ENCODE results near the gene ABHD14A.

The ABHD14A gene

GRCh38 chr3:51955175-51955892, 19.5 kb upstream of the ABHD14A start, which contains the start of gene GPR62:
Gene GPR62 (plus strand): TSS chr3:51955381. CDS start chr3:51955653, 272 bp downstream.
- H3K27me3 ChIP-seq (ENCODE audit: insufficient read depth, poor library complexity, severe bottlenecking): no peaks in the 10 kb centered on the region
- TF ChIP-seq REST (IDR thresholded peaks at IDR 0.05; ENCODE audit: insufficient replicate concordance, low read depth): no peak
- no peak for TF ChIP-seq GABPA (IDR thresholded peaks at IDR 0.05; ENCODE audit: low read depth)
- DNase-seq (ENCODE audit: low read depth in 1 of 2, low spot score in 1 of 2): no peak
- H3K27ac ChIP-seq (replicated peaks): no peak within 1 kb of the TSS
- peak within 1 kb of the TSS; percentile 9; the same call in 1 of the 2 replicates for H3K4me3 ChIP-seq (replicated peaks; ENCODE audit: insufficient read depth, low read length)

DNA sequence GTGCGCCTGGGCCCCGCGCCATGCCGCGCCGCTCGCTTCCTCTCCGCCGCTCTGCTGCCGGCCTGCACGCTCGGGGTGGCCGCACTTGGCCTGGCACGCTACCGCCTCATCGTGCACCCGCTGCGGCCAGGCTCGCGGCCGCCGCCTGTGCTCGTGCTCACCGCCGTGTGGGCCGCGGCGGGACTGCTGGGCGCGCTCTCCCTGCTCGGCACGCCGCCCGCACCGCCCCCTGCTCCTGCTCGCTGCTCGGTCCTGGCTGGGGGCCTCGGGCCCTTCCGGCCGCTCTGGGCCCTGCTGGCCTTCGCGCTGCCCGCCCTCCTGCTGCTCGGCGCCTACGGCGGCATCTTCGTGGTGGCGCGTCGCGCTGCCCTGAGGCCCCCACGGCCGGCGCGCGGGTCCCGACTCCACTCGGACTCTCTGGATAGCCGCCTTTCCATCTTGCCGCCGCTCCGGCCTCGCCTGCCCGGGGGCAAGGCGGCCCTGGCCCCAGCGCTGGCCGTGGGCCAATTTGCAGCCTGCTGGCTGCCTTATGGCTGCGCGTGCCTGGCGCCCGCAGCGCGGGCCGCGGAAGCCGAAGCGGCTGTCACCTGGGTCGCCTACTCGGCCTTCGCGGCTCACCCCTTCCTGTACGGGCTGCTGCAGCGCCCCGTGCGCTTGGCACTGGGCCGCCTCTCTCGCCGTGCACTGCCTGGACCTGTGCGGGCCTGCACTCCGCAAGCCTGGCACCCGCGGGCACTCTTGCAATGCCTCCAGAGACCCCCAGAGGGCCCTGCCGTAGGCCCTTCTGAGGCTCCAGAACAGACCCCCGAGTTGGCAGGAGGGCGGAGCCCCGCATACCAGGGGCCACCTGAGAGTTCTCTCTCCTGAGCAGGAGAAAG, 18.7 kb upstream of the ABHD14A start:
- TF ChIP-seq GABPA (IDR thresholded peaks at IDR 0.05; ENCODE audit: low read depth) (no peak), REST (IDR thresholded peaks at IDR 0.05; ENCODE audit: insufficient replicate concordance, low read depth) (no peak), SPI1 (IDR thresholded peaks at IDR 0.05; ENCODE audit: borderline replicate concordance, low read depth) (no peak), POLR2AphosphoS5 (IDR thresholded peaks at IDR 0.05; ENCODE audit: low read depth) (no peak), CTCF (IDR thresholded peaks at IDR 0.05; ENCODE audit: insufficient read depth, low read length) (no peak)
- peaks cover under 1% of the 10 kb centered on the region for H3K27me3 ChIP-seq (ENCODE audit: insufficient read depth, poor library complexity, severe bottlenecking)
- H3K27ac ChIP-seq (replicated peaks): no peak overlapping the region
- H3K4me3 ChIP-seq (replicated peaks; ENCODE audit: insufficient read depth, low read length): peak overlapping the region; percentile 9; the same call in 1 of the 2 replicates
- DNase-seq (ENCODE audit: low read depth in 1 of 2, low spot score in 1 of 2): peak in 1 of 2 experiments; percentile 18

DNA sequence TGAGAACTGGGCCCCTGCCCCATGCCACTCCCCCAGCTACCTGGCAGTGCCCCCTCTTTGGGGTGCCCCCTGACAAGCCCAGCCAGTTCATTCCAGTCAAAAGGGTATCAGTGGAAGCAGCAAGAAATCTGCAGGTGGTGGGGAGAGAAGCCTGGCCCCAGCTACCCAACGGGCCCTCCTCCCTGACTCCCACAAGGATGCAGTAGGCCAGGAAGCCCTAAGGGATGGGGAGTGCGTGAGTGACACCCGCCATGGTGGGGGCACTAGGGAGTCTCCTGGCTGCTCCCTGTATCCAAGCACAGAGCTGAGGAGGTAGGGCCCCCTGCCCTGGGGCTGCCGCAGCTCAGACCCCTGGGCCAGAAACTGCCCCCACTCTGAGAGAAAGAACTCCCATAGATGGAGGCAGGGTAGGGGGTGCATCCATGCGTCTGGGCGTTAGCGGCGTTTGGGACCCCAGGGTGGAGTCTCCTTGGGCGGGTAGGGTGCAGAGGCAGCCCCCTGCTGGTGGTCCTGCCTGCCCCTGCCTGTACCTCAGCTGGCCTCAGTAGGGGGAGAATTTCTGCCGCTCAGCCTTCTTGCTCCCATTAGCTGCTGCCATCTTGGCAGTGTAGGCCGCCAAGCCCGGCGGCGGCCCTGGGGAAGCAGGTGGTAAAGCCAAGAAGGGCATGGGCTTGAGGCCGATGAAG, 17.2 kb upstream of the ABHD14A start:
- no peak for DNase-seq (ENCODE audit: low read depth in 1 of 2, low spot score in 1 of 2)

More for the DNA sequence above, 17.2 kb upstream of the ABHD14A start:
- Histone ChIP-seq H3K27ac (replicated peaks) (no peak overlapping the region), H3K4me3 (replicated peaks; ENCODE audit: insufficient read depth, low read length) (no peak overlapping the region), H3K27me3 (ENCODE audit: insufficient read depth, poor library complexity, severe bottlenecking) (peaks cover 8% of the 10 kb centered on the region)
- TF ChIP-seq REST (IDR thresholded peaks at IDR 0.05; ENCODE audit: insufficient replicate concordance, low read depth): no peak
- TF ChIP-seq CTCF (IDR thresholded peaks at IDR 0.05; ENCODE audit: insufficient read depth, low read length): no peak
- TF ChIP-seq GABPA (IDR thresholded peaks at IDR 0.05; ENCODE audit: low read depth): no peak
- no peak for TF ChIP-seq POLR2AphosphoS5 (IDR thresholded peaks at IDR 0.05; ENCODE audit: low read depth)
- TF ChIP-seq SPI1 (IDR thresholded peaks at IDR 0.05; ENCODE audit: borderline replicate concordance, low read depth): no peak

Data from HL-60 (cell line).